GM18505 (cell line): ENCODE measurements around the gene EFCC1.
A peak's percentile ranks its signal among the peaks of the same experiment; 100 is the strongest.

Experiments
- ATAC-seq: cut with Tn5 transposase; IDR thresholded peaks from one replicate; pipeline ENCODE4 v1.9.1; 2021; ENCODE audit not compliant: unreplicated experiment
- POLR2A ChIP-seq: IDR thresholded peaks from 4 replicates; pipeline ENCODE4 v1.6.1; 2011; ENCODE audit warnings: borderline replicate concordance; ENCODE audit not compliant: insufficient read depth, insufficient read length; ENCODE audit errors: extremely low read depth

EFCC1 gene

GRCh38 chr3:129013491-129013891, 12.4 kb downstream of the EFCC1 start:
- TF ChIP-seq POLR2A: no peak
- no peak for ATAC-seq

- no peak for ATAC-seq
- TF ChIP-seq POLR2A: no peak
Observed at GRCh38 chr3:129014148-129014547, 13.0 kb downstream of the EFCC1 start.

GRCh38 chr3:129014793-129015345, 13.8 kb downstream of the EFCC1 start:
- no peak for TF ChIP-seq POLR2A
- no peak for ATAC-seq

- TF ChIP-seq POLR2A: no peak
- no peak for ATAC-seq
Observed at GRCh38 chr3:129015388-129016105, 14.4 kb downstream of the EFCC1 start.

- ATAC-seq: peak; percentile 65
- no peak for TF ChIP-seq POLR2A
Observed at GRCh38 chr3:129016356-129016719, 15.2 kb downstream of the EFCC1 start.

- no peak for ATAC-seq
- no peak for TF ChIP-seq POLR2A
Observed at GRCh38 chr3:129016720-129017483, 15.8 kb downstream of the EFCC1 start.

GRCh38 chr3:129017484-129017899, 16.4 kb downstream of the EFCC1 start:
- no peak for ATAC-seq
- TF ChIP-seq POLR2A: no peak

GRCh38 chr3:129018271-129018670, 17.2 kb downstream of the EFCC1 start:
- ATAC-seq: no peak
- no peak for TF ChIP-seq POLR2A

GRCh38 chr3:129018751-129019150, 17.6 kb downstream of the EFCC1 start:
- no peak for TF ChIP-seq POLR2A
- ATAC-seq: no peak

GRCh38 chr3:129019266-129019665, 18.2 kb downstream of the EFCC1 start:
- no peak for ATAC-seq

GRCh38 chr3:129020691-129021090, 19.6 kb downstream of the EFCC1 start:
- no peak for ATAC-seq
- no peak for TF ChIP-seq POLR2A

More at GRCh38 chr3:129019266-129019665, 18.2 kb downstream of the EFCC1 start:
- no peak for TF ChIP-seq POLR2A

- TF ChIP-seq POLR2A: no peak
- no peak for ATAC-seq
Observed at GRCh38 chr3:129021140-129021551, 20.0 kb downstream of the EFCC1 start.

GRCh38 chr3:129022114-129023007, 21.3 kb downstream of the EFCC1 start:
- TF ChIP-seq POLR2A: no peak
- no peak for ATAC-seq
